H9 (cell line): ENCODE data around the gene GIPC3. TPM values are rescaled to one million over a fixed set of nuclear protein-coding genes. Genes with fewer than 3 reads are reported as not detected.

Experiments used
- DNase-seq: peaks from one replicate; pipeline ENCODE4 v3.0.0-alpha.2; 2017
- H2AFZ ChIP-seq: one replicate; pipeline ENCODE4 v1.6.1; 2013; ENCODE audit warnings: mild to moderate bottlenecking, low read length, control low read depth, moderate library complexity
- H2AK5ac ChIP-seq: 2 replicates; pipeline ENCODE4 v1.6.1; 2013; ENCODE audit warnings: low read length, control low read depth, mixed read lengths; ENCODE audit not compliant: insufficient read length
- H2BK120ac ChIP-seq: one replicate; pipeline ENCODE4 v1.6.1; 2013; ENCODE audit warnings: low read depth, mild to moderate bottlenecking, low read length, control low read depth, inconsistent platforms; ENCODE audit not compliant: poor library complexity, severe bottlenecking
- H2BK12ac ChIP-seq: 2 replicates; pipeline ENCODE4 v1.6.1; 2013; ENCODE audit warnings: low read length, control low read depth, mixed read lengths, low read depth; ENCODE audit not compliant: insufficient read length
- H2BK15ac ChIP-seq: 2 replicates; pipeline ENCODE4 v1.6.1; 2013; ENCODE audit warnings: low read depth, low read length, control low read depth
- H2BK20ac ChIP-seq: one replicate; pipeline ENCODE4 v1.6.1; 2013; ENCODE audit warnings: low read depth, mild to moderate bottlenecking, low read length, control low read depth, inconsistent platforms; ENCODE audit not compliant: poor library complexity, severe bottlenecking
- H2BK5ac ChIP-seq: 2 replicates; pipeline ENCODE4 v1.6.1; 2013; ENCODE audit warnings: low read length, control low read depth, mixed read lengths; ENCODE audit not compliant: insufficient read length
- H3K14ac ChIP-seq: 2 replicates; pipeline ENCODE4 v1.6.1; 2013; ENCODE audit warnings: low read length, control low read depth; ENCODE audit not compliant: insufficient read depth
- H3K18ac ChIP-seq: 2 replicates; pipeline ENCODE4 v1.6.1; 2013; ENCODE audit warnings: low read depth, mild to moderate bottlenecking, mixed read lengths, low read length, control low read depth; ENCODE audit not compliant: insufficient read length
- H3K23ac ChIP-seq: 2 replicates; pipeline ENCODE4 v1.6.1; 2013; ENCODE audit warnings: low read length, control low read depth, mixed read lengths, low read depth; ENCODE audit not compliant: insufficient read length
- H3K23me2 ChIP-seq: 2 replicates; pipeline ENCODE4 v1.6.1; 2013; ENCODE audit warnings: low read depth, mild to moderate bottlenecking, mixed read lengths, low read length, control low read depth; ENCODE audit not compliant: insufficient read length, poor library complexity, severe bottlenecking
- H3K27ac ChIP-seq: 2 replicates; pipeline ENCODE4 v1.5.1; 2013; ENCODE audit warnings: low read length, control low read depth, mixed read lengths, low read depth; ENCODE audit not compliant: insufficient read length
- H3K27me3 ChIP-seq: 2 replicates; pipeline ENCODE4 v1.6.1; 2013; ENCODE audit warnings: low read length, control low read depth, inconsistent platforms; ENCODE audit not compliant: insufficient read depth
- H3K4ac ChIP-seq: 2 replicates; pipeline ENCODE4 v1.6.1; 2013; ENCODE audit warnings: low read depth, mild to moderate bottlenecking, control low read depth, inconsistent platforms, low read length, moderate library complexity
- H3K4me1 ChIP-seq: 2 replicates; pipeline ENCODE4 v1.6.1; 2013; ENCODE audit warnings: low read length, control low read depth, inconsistent platforms; ENCODE audit not compliant: insufficient read depth
- H3K4me2 ChIP-seq: 2 replicates; pipeline ENCODE4 v1.6.1; 2013; ENCODE audit warnings: low read length, control low read depth, mixed read lengths; ENCODE audit not compliant: insufficient read length, insufficient read depth
- H3K56ac ChIP-seq: 2 replicates; pipeline ENCODE4 v1.6.1; 2013; ENCODE audit warnings: low read depth, mild to moderate bottlenecking, mixed read lengths, low read length, control low read depth; ENCODE audit not compliant: insufficient read length
- H3K79me1 ChIP-seq: 2 replicates; pipeline ENCODE4 v1.6.1; 2013; ENCODE audit warnings: low read depth, mild to moderate bottlenecking, moderate library complexity, low read length, control low read depth, inconsistent platforms; ENCODE audit not compliant: insufficient read depth, poor library complexity, severe bottlenecking
- H3K79me2 ChIP-seq: 2 replicates; pipeline ENCODE4 v1.6.1; 2013; ENCODE audit warnings: low read length, control low read depth, inconsistent platforms; ENCODE audit not compliant: insufficient read depth
- H3K9ac ChIP-seq: 2 replicates; pipeline ENCODE4 v1.6.1; 2013; ENCODE audit warnings: low read length, control low read depth, mixed read lengths; ENCODE audit not compliant: insufficient read length; ENCODE audit errors: extremely low read depth
- H3K9me3 ChIP-seq: one replicate; pipeline ENCODE4 v1.6.1; 2013; ENCODE audit warnings: low read depth, low read length, inconsistent platforms; ENCODE audit not compliant: control insufficient read depth
- H3T11ph ChIP-seq: one replicate; pipeline ENCODE4 v1.6.1; 2013; ENCODE audit warnings: mild to moderate bottlenecking, low read length, control low read depth, inconsistent platforms
- H4K20me1 ChIP-seq: one replicate; pipeline ENCODE4 v1.6.1; 2013; ENCODE audit not compliant: control insufficient read depth, insufficient read length, insufficient read depth
- H4K5ac ChIP-seq: 2 replicates; pipeline ENCODE4 v1.6.1; 2013; ENCODE audit warnings: low read depth, mild to moderate bottlenecking, mixed read lengths, low read length, control low read depth; ENCODE audit not compliant: insufficient read length
- H4K8ac ChIP-seq: replicated peaks from 2 replicates; pipeline ENCODE4 v1.6.1; 2013; ENCODE audit warnings: low read length, control low read depth, mixed read lengths, low read depth; ENCODE audit not compliant: insufficient read length
- H4K91ac ChIP-seq: 2 replicates; pipeline ENCODE4 v1.6.1; 2013; ENCODE audit warnings: low read depth, mild to moderate bottlenecking, moderate library complexity, mixed read lengths, low read length, control low read depth; ENCODE audit not compliant: insufficient read length
- H3K27ac Mint-ChIP-seq, 3 experiments: 2 replicates in 2 of 3; 3 replicates in 1 of 3; pipeline ENCODE4 v1.8.0; 2020 to 2021; ENCODE audit warnings: mixed read lengths in 3 of 3, mild to moderate bottlenecking in 1 of 3, moderate library complexity in 1 of 3
- H3K27me3 Mint-ChIP-seq: 2 replicates; pipeline ENCODE4 v1.8.0; 2021; ENCODE audit warnings: low read depth, mild to moderate bottlenecking, moderate library complexity, mixed read lengths
- H3K36me3 Mint-ChIP-seq, 3 experiments: 2 replicates in 2 of 3; 3 replicates in 1 of 3; pipeline ENCODE4 v1.8.0; 2020 to 2021; ENCODE audit warnings: low read depth in 3 of 3, mixed read lengths in 3 of 3; ENCODE audit not compliant: insufficient read depth in 1 of 3
- H3K4me1 Mint-ChIP-seq, 2 experiments: 2 replicates each; pipeline ENCODE4 v1.8.0; 2020; ENCODE audit warnings: mixed read lengths in 2 of 2
- H3K4me3 Mint-ChIP-seq, 2 experiments: 2 replicates in 1 of 2; 3 replicates in 1 of 2; pipeline ENCODE4 v1.8.0; 2020 to 2021; ENCODE audit warnings: mild to moderate bottlenecking in 2 of 2, mixed read lengths in 2 of 2, moderate library complexity in 1 of 2
- H3K9me3 Mint-ChIP-seq, 2 experiments: 2 replicates in 1 of 2; 3 replicates in 1 of 2; pipeline ENCODE4 v1.8.0; 2020; ENCODE audit warnings: mild to moderate bottlenecking in 2 of 2, mixed read lengths in 2 of 2, moderate library complexity in 1 of 2
- CTCF ChIP-seq: fragments of 200-600 bp; sonication (generic); conservative IDR thresholded peaks from 3 replicates; pipeline ENCODE4 v1.8.0; 2021; ENCODE audit warnings: antibody characterized with exemption, mild to moderate bottlenecking
- WGBS: extraction: QIAGEN DNeasy Blood & Tissue Kit; methylation state at CpG from one replicate; pipeline ENCODE4 v1.1.7; 2013; ENCODE audit warnings: missing lambda C conversion rate, low lambda C conversion rate, mixed read lengths; ENCODE audit not compliant: insufficient read length; ENCODE audit errors: extremely low coverage; 5-methylcytosine and 5-hydroxymethylcytosine counted together
- total RNA-seq: library from RNA; stranded (reverse); gene quantifications from 2 replicates; pipeline ENCODE4 v1.2.1, GENCODE V29; 2021

GIPC3 gene
- total RNA-seq, 1 experiment from 2014 or later, result 1.6 TPM

- no peak overlapping the region for H3K4ac ChIP-seq
- Mint-ChIP-seq H3K4me1 (peaks cover 9% of the 10 kb centered on the region in 2 experiments), H3K27me3 (no peaks in the 10 kb centered on the region; the same call in 1 of the 2 replicates), H3K9me3 (no peaks in the 10 kb centered on the region), H3K4me3 (no peak overlapping the region), H3K27ac (no peak overlapping the region), H3K36me3 (peaks cover 7 to 12% (median 11%) of the 10 kb centered on the region in 3 experiments; a peak in 6 of 7 replicates)
- H4K20me1 ChIP-seq, result no peaks in the 10 kb centered on the region
- H3K4me2 ChIP-seq, result no peak overlapping the region
- H3K9me3 ChIP-seq, result no peaks in the 10 kb centered on the region
- no peaks in the 10 kb centered on the region for H3K79me2 ChIP-seq
- H2BK5ac ChIP-seq, result no peak overlapping the region
- H3T11ph ChIP-seq, result no peak overlapping the region
- H4K8ac ChIP-seq, result no peak overlapping the region
- H3K23me2 ChIP-seq, result no peaks in the 10 kb centered on the region
- no peak overlapping the region for H2AK5ac ChIP-seq
- no peak overlapping the region for H3K56ac ChIP-seq
- H2BK12ac ChIP-seq, result no peak overlapping the region
- H3K27ac ChIP-seq, result no peak overlapping the region
- no peak overlapping the region for H4K91ac ChIP-seq
- no peak overlapping the region for H2AFZ ChIP-seq
- no peak overlapping the region for H2BK15ac ChIP-seq
- no peaks in the 10 kb centered on the region for H3K79me1 ChIP-seq
- no peak overlapping the region for H2BK20ac ChIP-seq
- no peak for DNase-seq
- no peak for TF ChIP-seq CTCF
- no peak overlapping the region for H3K18ac ChIP-seq
- no peaks in the 10 kb centered on the region for H3K27me3 ChIP-seq
- no CpG with 5 or more reads among the region's 33 CpGs for WGBS
- no peaks in the 10 kb centered on the region; the same call in 1 of the 2 replicates for H3K4me1 ChIP-seq
- no peak overlapping the region for H4K5ac ChIP-seq
- H3K14ac ChIP-seq, result no peak overlapping the region
- no peak overlapping the region for H3K23ac ChIP-seq
- H2BK120ac ChIP-seq, result no peak overlapping the region
- H3K9ac ChIP-seq, result no peak overlapping the region
Observed at GRCh38 chr19:3612330-3612729, 27.1 kb downstream of the GIPC3 start.
